IMR-90 (cell line): ENCODE data around the gene ASIC2. TPM values are rescaled to one million over a fixed set of nuclear protein-coding genes. Genes with fewer than 3 reads are reported as not detected.

Experiments
- ATAC-seq: fragments of 200-7000 bp; cut with Tn5 transposase; 2 replicates; pipeline ENCODE4 v1.9.1; 2020; ENCODE audit warnings: low read depth, mild to moderate bottlenecking, moderate library complexity
- BruUV-seq: library from RNA; stranded (reverse); fragments of 400-500 nt; replicated peaks from 2 replicates; lab custom pipeline; 2021; lab: Mats Ljungman, UMichigan
- CTCF ChIA-PET: fragments of 300-600 bp; formaldehyde crosslinking; extraction: SDS; loops from one replicate; lab custom pipeline; 2021; ENCODE audit warnings: antibody characterized with exemption; lab: Yijun Ruan, JAX
- POLR2A ChIA-PET: fragments of 300-600 bp; sonication (Branson Sonifier 250); formaldehyde crosslinking; loops from one replicate; lab custom pipeline; 2022; ENCODE audit warnings: antibody characterized with exemption; ENCODE audit not compliant: unreplicated experiment; lab: Charles Lee
- DNase-seq: peaks from one replicate; pipeline ENCODE4 v3.0.0; 2013
- H2AFZ ChIP-seq: replicated peaks from 2 replicates; pipeline ENCODE3; 2013; ENCODE audit warnings: low read length, mild to moderate bottlenecking; ENCODE audit not compliant: poor library complexity
- H2AK5ac ChIP-seq: 2 replicates; pipeline ENCODE4 v1.6.1; 2013; ENCODE audit warnings: low read depth, low read length, inconsistent platforms
- H2AK9ac ChIP-seq: replicated peaks from 2 replicates; pipeline ENCODE3; 2013; ENCODE audit warnings: mild to moderate bottlenecking, low read depth, low read length, moderate library complexity; ENCODE audit not compliant: poor library complexity
- H2BK120ac ChIP-seq: 2 replicates; pipeline ENCODE4 v1.6.1; 2013; ENCODE audit warnings: low read depth, low read length, inconsistent platforms
- H2BK15ac ChIP-seq: 3 replicates; pipeline ENCODE4 v1.6.1; 2013; ENCODE audit warnings: low read depth, low read length, inconsistent platforms
- H2BK20ac ChIP-seq: 2 replicates; pipeline ENCODE4 v1.6.1; 2013; ENCODE audit warnings: low read depth, mild to moderate bottlenecking, inconsistent platforms, low read length, moderate library complexity
- H2BK5ac ChIP-seq: 2 replicates; pipeline ENCODE4 v1.6.1; 2013; ENCODE audit warnings: mild to moderate bottlenecking, low read depth, low read length, inconsistent platforms; ENCODE audit not compliant: poor library complexity, severe bottlenecking
- H3K14ac ChIP-seq: replicated peaks from 2 replicates; pipeline ENCODE4 v1.6.1; 2013; ENCODE audit warnings: low read depth, low read length, inconsistent platforms
- H3K18ac ChIP-seq: 2 replicates; pipeline ENCODE4 v1.6.1; 2013; ENCODE audit warnings: low read depth, low read length, control low read depth
- H3K23ac ChIP-seq: 2 replicates; pipeline ENCODE4 v1.6.1; 2013; ENCODE audit warnings: low read depth, low read length, inconsistent platforms
- H3K27ac ChIP-seq: 2 replicates; pipeline ENCODE4 v1.5.1; 2013; ENCODE audit warnings: mild to moderate bottlenecking, control low read depth, low read length; ENCODE audit not compliant: insufficient read depth
- H3K27me3 ChIP-seq: 2 replicates; pipeline ENCODE4 v1.6.1; 2013; ENCODE audit warnings: low read length; ENCODE audit not compliant: control insufficient read depth, insufficient read depth
- H3K36me3 ChIP-seq: 2 replicates; pipeline ENCODE4 v1.6.1; 2013; ENCODE audit warnings: low read length, mixed read lengths; ENCODE audit not compliant: control insufficient read depth, insufficient read depth
- H3K4ac ChIP-seq: 2 replicates; pipeline ENCODE4 v1.6.1; 2013; ENCODE audit warnings: low read depth, low read length, inconsistent platforms
- H3K4me1 ChIP-seq: 2 replicates; pipeline ENCODE4 v1.6.1; 2013; ENCODE audit warnings: low read length, mixed read lengths; ENCODE audit not compliant: control insufficient read depth, insufficient read depth
- H3K4me2 ChIP-seq: 2 replicates; pipeline ENCODE4 v1.6.1; 2013; ENCODE audit warnings: low read depth, mild to moderate bottlenecking, control low read depth, low read length, moderate library complexity
- H3K4me3 ChIP-seq: 2 replicates; pipeline ENCODE4 v1.5.1; 2013; ENCODE audit warnings: low read depth, mild to moderate bottlenecking, control low read depth, low read length, moderate library complexity; ENCODE audit not compliant: insufficient read depth
- H3K56ac ChIP-seq: 2 replicates; pipeline ENCODE4 v1.6.1; 2013; ENCODE audit warnings: low read length, inconsistent platforms; ENCODE audit not compliant: insufficient read depth; ENCODE audit errors: extremely low read depth
- H3K79me1 ChIP-seq, 2 experiments: 2 replicates each; pipeline ENCODE4 v1.6.1; 2013; ENCODE audit warnings: low read length in 2 of 2, inconsistent platforms in 1 of 2, low read depth in 1 of 2
- H3K9ac ChIP-seq: 2 replicates; pipeline ENCODE4 v1.6.1; 2013; ENCODE audit warnings: low read depth, low read length, control low read depth
- H3K9me1 ChIP-seq: 2 replicates; pipeline ENCODE4 v1.6.1; 2013; ENCODE audit warnings: low read length, inconsistent platforms; ENCODE audit not compliant: insufficient read depth
- H3K9me3 ChIP-seq: 2 replicates; pipeline ENCODE4 v1.6.1; 2013; ENCODE audit warnings: low read length; ENCODE audit not compliant: control insufficient read depth, insufficient read depth
- H4K20me1 ChIP-seq: 2 replicates; pipeline ENCODE4 v1.6.1; 2013; ENCODE audit warnings: low read length, inconsistent platforms; ENCODE audit not compliant: insufficient read depth
- H4K5ac ChIP-seq: 2 replicates; pipeline ENCODE4 v1.6.1; 2013; ENCODE audit warnings: mild to moderate bottlenecking, low read depth, low read length, control low read depth
- H4K8ac ChIP-seq, 2 experiments: 2 replicates each; pipeline ENCODE4 v1.6.1; 2013; ENCODE audit warnings: low read depth in 2 of 2, low read length in 2 of 2, control low read depth in 1 of 2, inconsistent platforms in 1 of 2
- H4K91ac ChIP-seq: 2 replicates; pipeline ENCODE4 v1.6.1; 2013; ENCODE audit warnings: low read depth, low read length, inconsistent platforms; ENCODE audit not compliant: insufficient read depth
- BHLHE40 ChIP-seq: fragments of 150-350 bp; IDR thresholded peaks from 2 replicates; pipeline ENCODE4 v1.6.1; 2016; ENCODE audit warnings: mild to moderate bottlenecking, low read depth, low read length
- CEBPB ChIP-seq: IDR thresholded peaks from 2 replicates; pipeline ENCODE4 v1.6.1; 2012; ENCODE audit warnings: low read depth, low read length, improper control_type of control experiment
- CHD1 ChIP-seq: IDR thresholded peaks from 2 replicates; pipeline ENCODE4 v1.6.1; 2012; ENCODE audit warnings: low read depth, low read length, improper control_type of control experiment
- FOS ChIP-seq: fragments of 150-350 bp; IDR thresholded peaks from 2 replicates; pipeline ENCODE4 v1.6.1; 2016; ENCODE audit warnings: low read depth, low read length
- MAFK ChIP-seq: IDR thresholded peaks from 2 replicates; pipeline ENCODE4 v1.6.1; 2012; ENCODE audit warnings: low read depth, low read length, improper control_type of control experiment
- MAZ ChIP-seq: IDR thresholded peaks from 2 replicates; pipeline ENCODE4 v1.6.1; 2012; ENCODE audit warnings: low read depth, mild to moderate bottlenecking, low read length, improper control_type of control experiment, moderate library complexity, borderline replicate concordance
- MXI1 ChIP-seq: IDR thresholded peaks from 2 replicates; pipeline ENCODE4 v1.6.1; 2012; ENCODE audit warnings: low read depth, mild to moderate bottlenecking, low read length, moderate library complexity, borderline replicate concordance
- NFE2L2 ChIP-seq: fragments of 150-350 bp; IDR thresholded peaks from 2 replicates; pipeline ENCODE4 v1.6.1; 2016; ENCODE audit warnings: low read depth, mild to moderate bottlenecking, low read length
- POLR2A ChIP-seq: IDR thresholded peaks from 2 replicates; pipeline ENCODE4 v1.6.1; 2012; ENCODE audit warnings: mild to moderate bottlenecking, low read depth, low read length
- RAD21 ChIP-seq: IDR thresholded peaks from 2 replicates; pipeline ENCODE4 v1.6.1; 2012; ENCODE audit warnings: low read length, improper control_type of control experiment
- RCOR1 ChIP-seq: IDR thresholded peaks from 2 replicates; pipeline ENCODE4 v1.6.1; 2012; ENCODE audit warnings: mild to moderate bottlenecking, low read length, improper control_type of control experiment; ENCODE audit not compliant: insufficient replicate concordance
- RFX5 ChIP-seq: IDR thresholded peaks from 2 replicates; pipeline ENCODE4 v1.8.0; 2012; ENCODE audit warnings: low read depth, mild to moderate bottlenecking, low read length, moderate library complexity
- SMC3 ChIP-seq: fragments of 150-350 bp; IDR thresholded peaks from 2 replicates; pipeline ENCODE4 v1.6.1; 2016; ENCODE audit warnings: low read depth, mild to moderate bottlenecking, antibody characterized with exemption, low read length, moderate library complexity
- WGBS, 2 experiments: methylation state at CpG; one replicate each; pipeline versions ENCODE4 v1.1.5 to v1.1.7; 2013; ENCODE audit warnings: missing lambda C conversion rate in 2 of 2; ENCODE audit not compliant: insufficient read length in 1 of 2; ENCODE audit errors: extremely low coverage in 2 of 2; 5-methylcytosine and 5-hydroxymethylcytosine counted together
- dilution Hi-C: fragments of 300-500 bp; cut with HindIII; formaldehyde crosslinking; loops from one replicate; pipeline ENCODE4 v1.14.3; 2018; ENCODE audit warnings: low sequenced_read_pairs; ENCODE audit not compliant: unreplicated experiment
- in situ Hi-C: fragments of 300-500 bp; cut with MboI; formaldehyde crosslinking; loops from 3 replicates; pipeline ENCODE4 v1.14.3; 2019; ENCODE audit warnings: low sequenced_read_pairs, inconsistent platforms, mixed read lengths
- intact Hi-C: fragments of 100-400 bp; cut with micrococcal nuclease; formaldehyde crosslinking; loops from 2 replicates; pipeline ENCODE4 v1.10.0; 2022
- polyA plus RNA-seq, 3 experiments: library from polyadenylated mRNA; depleted of rRNA; stranded (reverse); fragments of >200 nt; gene quantifications; 2 replicates each; pipeline ENCODE4 v1.2.3, GENCODE V29; 2012; ENCODE audit warnings: low replicate concordance in 1 of 3
- total RNA-seq: library from RNA; depleted of rRNA; stranded (reverse); fragments of >200 nt; gene quantifications from 2 replicates; pipeline ENCODE4 v1.2.3, GENCODE V29; 2012
- TF ChIP-seq, protein P1 (sequence below): fragments of 150-350 bp; IDR thresholded peaks from 2 replicates; pipeline ENCODE4 v1.6.1; 2016; ENCODE audit warnings: low read depth, mild to moderate bottlenecking, low read length, moderate library complexity, borderline replicate concordance
- TF ChIP-seq, protein P2 (sequence below): conservative IDR thresholded peaks from 2 replicates; pipeline ENCODE4 v1.5.1; 2012; ENCODE audit warnings: mild to moderate bottlenecking, low read depth, low read length, improper control_type of control experiment
- TF ChIP-seq, protein P3 (sequence below): fragments of 150-350 bp; IDR thresholded peaks from 2 replicates; pipeline ENCODE4 v1.6.1; 2017; ENCODE audit warnings: mild to moderate bottlenecking, antibody characterized with exemption, low read length, low read depth

The ASIC2 gene
- total and polyA plus RNA-seq, 2 of the 4 experiments (the other 2 are of a cell fraction), result under 0.01 to 0.15 TPM

DNA sequence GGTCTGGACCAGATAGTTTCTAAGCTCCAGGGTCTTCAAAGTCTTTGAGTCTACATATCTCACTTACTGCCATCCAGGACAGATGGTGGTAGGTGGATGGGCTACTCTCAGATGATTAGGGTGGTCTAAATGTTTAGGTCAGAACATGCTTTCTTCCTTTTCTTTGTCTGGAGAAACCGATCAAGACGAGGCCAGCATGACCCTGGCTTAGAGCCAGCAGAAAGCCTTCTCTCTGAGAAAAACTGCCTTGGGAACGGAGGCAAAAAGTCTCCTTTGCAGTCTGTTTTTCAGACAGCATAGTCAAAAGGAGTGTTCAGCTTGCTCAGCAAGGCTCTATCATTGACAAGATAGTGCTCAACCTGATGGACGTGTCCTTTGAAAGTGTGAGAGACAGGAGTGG is 252.6 kb downstream of the ASIC2 start:
- no peak overlapping the region for H3K14ac ChIP-seq
- H2AK9ac ChIP-seq, result no peak overlapping the region
- no peaks in the 10 kb centered on the region for H3K9me3 ChIP-seq
- ChIA-PET POLR2A (no interaction called here), CTCF (no interaction called here)
- H3K79me1 ChIP-seq, result no peaks in the 10 kb centered on the region
- no peak overlapping the region for H2BK15ac ChIP-seq
- WGBS, 2 experiments, result 86% methylated on average over 1 of the region's 4 CpGs; no CpG with 5 or more reads in 1 of the 2 experiments
- no peak for ATAC-seq
- peaks cover 2% of the 10 kb centered on the region; the same call in 1 of the 2 replicates for H3K27me3 ChIP-seq
- H2BK5ac ChIP-seq, result no peak overlapping the region
- no peak overlapping the region for H3K4ac ChIP-seq
- H3K4me3 ChIP-seq, result no peak overlapping the region
- H3K4me2 ChIP-seq, result no peak overlapping the region
- H3K9me1 ChIP-seq, result no peaks in the 10 kb centered on the region; the same call in 1 of the 2 replicates
- DNase-seq, result no peak
- no peak overlapping the region for H2AK5ac ChIP-seq
- dilution Hi-C loops, result no loop called here
- no peak overlapping the region for H4K5ac ChIP-seq
- H2BK20ac ChIP-seq, result no peak overlapping the region
- H2AFZ ChIP-seq, result no peak overlapping the region
- H3K18ac ChIP-seq, result no peak overlapping the region
- no peak overlapping the region for H4K91ac ChIP-seq
- H2BK120ac ChIP-seq, result no peak overlapping the region
- no peaks in the 10 kb centered on the region for H4K20me1 ChIP-seq
- in situ Hi-C loops, result no loop called here
- H4K8ac ChIP-seq, result no peak overlapping the region
- TF ChIP-seq, protein P1, sequence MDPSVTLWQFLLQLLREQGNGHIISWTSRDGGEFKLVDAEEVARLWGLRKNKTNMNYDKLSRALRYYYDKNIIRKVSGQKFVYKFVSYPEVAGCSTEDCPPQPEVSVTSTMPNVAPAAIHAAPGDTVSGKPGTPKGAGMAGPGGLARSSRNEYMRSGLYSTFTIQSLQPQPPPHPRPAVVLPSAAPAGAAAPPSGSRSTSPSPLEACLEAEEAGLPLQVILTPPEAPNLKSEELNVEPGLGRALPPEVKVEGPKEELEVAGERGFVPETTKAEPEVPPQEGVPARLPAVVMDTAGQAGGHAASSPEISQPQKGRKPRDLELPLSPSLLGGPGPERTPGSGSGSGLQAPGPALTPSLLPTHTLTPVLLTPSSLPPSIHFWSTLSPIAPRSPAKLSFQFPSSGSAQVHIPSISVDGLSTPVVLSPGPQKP, result no peak
- no peak for TF ChIP-seq MXI1
- TF ChIP-seq, protein P2, sequence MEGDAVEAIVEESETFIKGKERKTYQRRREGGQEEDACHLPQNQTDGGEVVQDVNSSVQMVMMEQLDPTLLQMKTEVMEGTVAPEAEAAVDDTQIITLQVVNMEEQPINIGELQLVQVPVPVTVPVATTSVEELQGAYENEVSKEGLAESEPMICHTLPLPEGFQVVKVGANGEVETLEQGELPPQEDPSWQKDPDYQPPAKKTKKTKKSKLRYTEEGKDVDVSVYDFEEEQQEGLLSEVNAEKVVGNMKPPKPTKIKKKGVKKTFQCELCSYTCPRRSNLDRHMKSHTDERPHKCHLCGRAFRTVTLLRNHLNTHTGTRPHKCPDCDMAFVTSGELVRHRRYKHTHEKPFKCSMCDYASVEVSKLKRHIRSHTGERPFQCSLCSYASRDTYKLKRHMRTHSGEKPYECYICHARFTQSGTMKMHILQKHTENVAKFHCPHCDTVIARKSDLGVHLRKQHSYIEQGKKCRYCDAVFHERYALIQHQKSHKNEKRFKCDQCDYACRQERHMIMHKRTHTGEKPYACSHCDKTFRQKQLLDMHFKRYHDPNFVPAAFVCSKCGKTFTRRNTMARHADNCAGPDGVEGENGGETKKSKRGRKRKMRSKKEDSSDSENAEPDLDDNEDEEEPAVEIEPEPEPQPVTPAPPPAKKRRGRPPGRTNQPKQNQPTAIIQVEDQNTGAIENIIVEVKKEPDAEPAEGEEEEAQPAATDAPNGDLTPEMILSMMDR, result no peak
- TF ChIP-seq RFX5, result no peak
- TF ChIP-seq CHD1, result no peak
- TF ChIP-seq NFE2L2, result no peak
- no peak for TF ChIP-seq RAD21
- TF ChIP-seq POLR2A, result no peak
- TF ChIP-seq BHLHE40, result no peak
- no peak for TF ChIP-seq RCOR1
- TF ChIP-seq FOS, result no peak
- TF ChIP-seq SMC3, result no peak
- no peak for TF ChIP-seq CEBPB
- TF ChIP-seq, protein P3, sequence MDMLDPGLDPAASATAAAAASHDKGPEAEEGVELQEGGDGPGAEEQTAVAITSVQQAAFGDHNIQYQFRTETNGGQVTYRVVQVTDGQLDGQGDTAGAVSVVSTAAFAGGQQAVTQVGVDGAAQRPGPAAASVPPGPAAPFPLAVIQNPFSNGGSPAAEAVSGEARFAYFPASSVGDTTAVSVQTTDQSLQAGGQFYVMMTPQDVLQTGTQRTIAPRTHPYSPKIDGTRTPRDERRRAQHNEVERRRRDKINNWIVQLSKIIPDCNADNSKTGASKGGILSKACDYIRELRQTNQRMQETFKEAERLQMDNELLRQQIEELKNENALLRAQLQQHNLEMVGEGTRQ, result no peak
- no peak for TF ChIP-seq MAFK
- TF ChIP-seq MAZ, result no peak
- no peak overlapping the region for H3K56ac ChIP-seq
- H3K36me3 ChIP-seq, result no peaks in the 10 kb centered on the region
- no peak overlapping the region for H3K27ac ChIP-seq
- BruUV-seq, result no TSS peak
- no peak overlapping the region for H3K23ac ChIP-seq
- intact Hi-C loops, result no loop called here
- no peaks in the 10 kb centered on the region for H3K4me1 ChIP-seq
- H3K9ac ChIP-seq, result no peak overlapping the region
